Adrenal gland (tissue), 5 donors: ENCODE measurements around the gene CCL24.

Source experiments
- CTCF ChIP-seq, 6 experiments: fragments of 450-650 bp in 4 of 6; fragments of 200-600 bp in 2 of 6; sonication (generic) in 1 of 6; IDR thresholded peaks; 1 replicate in 5 of 6; 2 replicates in 1 of 6; pipeline versions ENCODE4 v1.5.1 to v1.8.0; 2016 to 2021; ENCODE audit warnings: antibody characterized with exemption in 6 of 6, mild to moderate bottlenecking in 2 of 6, moderate library complexity in 1 of 6
- POLR2A ChIP-seq, 2 donors: fragments of 450-650 bp; IDR thresholded peaks; one replicate each; pipeline ENCODE4 v1.6.1; 2017; ENCODE audit warnings: antibody characterized with exemption in 2 of 2, mild to moderate bottlenecking in 2 of 2, moderate library complexity in 1 of 2
- donor health status: DM: no; HTN: no; CAD: no.

GRCh38 chr7:75830978-75831377 lies 17.4 kb upstream of the CCL24 start:
- TF ChIP-seq CTCF (IDR thresholded peaks at IDR 0.05) = no peak
- no peak for TF ChIP-seq POLR2A (IDR thresholded peaks at IDR 0.05)
